PC-3 (cell line): Measurements from ENCODE around the gene SLC16A9. TPM values are rescaled to one million over a fixed set of nuclear protein-coding genes. Genes with fewer than 3 reads are reported as not detected.

Experiments used
- ATAC-seq: fragments of 200-7000 bp; cut with Tn5 transposase; 2 replicates; pipeline ENCODE4 v1.9.1; 2020; ENCODE audit warnings: mild to moderate bottlenecking, moderate library complexity
- BruUV-seq: library from RNA; stranded (reverse); fragments of 400-500 nt; replicated peaks from 2 replicates; lab custom pipeline; 2021; lab: Mats Ljungman, UMichigan
- CTCF ChIA-PET: fragments of 300-600 bp; sonication (Branson Sonifier 250); formaldehyde crosslinking; loops from one replicate; lab custom pipeline; 2022; ENCODE audit warnings: antibody characterized with exemption; lab: Charles Lee
- POLR2A ChIA-PET: fragments of 300-600 bp; sonication (Branson Sonifier 250); formaldehyde crosslinking; loops from one replicate; lab custom pipeline; 2022; ENCODE audit warnings: antibody characterized with exemption; ENCODE audit not compliant: unreplicated experiment; lab: Charles Lee
- DNase-seq: peaks from one replicate; pipeline ENCODE4 v3.0.0-alpha.2; 2015
- H2AFZ ChIP-seq: fragments of 300-600 bp; sonication (generic); 2 replicates; pipeline ENCODE4 v1.6.0; 2016; ENCODE audit warnings: antibody characterized with exemption, low read length
- H3F3A ChIP-seq: fragments of 300-600 bp; sonication (generic); one replicate; pipeline ENCODE4 v1.6.0; 2017; ENCODE audit warnings: antibody characterized with exemption, low read length, control low read depth, mild to moderate bottlenecking; ENCODE audit not compliant: unreplicated experiment
- H3K27ac ChIP-seq: fragments of 300-600 bp; sonication (generic); 2 replicates; pipeline ENCODE4 v1.5.1; 2016; ENCODE audit warnings: mild to moderate bottlenecking, low read length
- H3K27me3 ChIP-seq: fragments of 300-600 bp; sonication (generic); 2 replicates; pipeline ENCODE4 v1.6.1; 2016; ENCODE audit warnings: low read length, mixed read lengths
- H3K36me3 ChIP-seq: fragments of 300-600 bp; sonication (generic); 2 replicates; pipeline ENCODE4 v1.6.1; 2016; ENCODE audit warnings: low read depth, mixed run types, low read length, mixed read lengths
- H3K4me1 ChIP-seq: fragments of 300-600 bp; sonication (generic); 2 replicates; pipeline ENCODE4 v1.5.1; 2016; ENCODE audit warnings: low read length; ENCODE audit not compliant: insufficient read depth
- H3K4me2 ChIP-seq: fragments of 300-600 bp; sonication (generic); 2 replicates; pipeline ENCODE4 v1.6.0; 2016; ENCODE audit warnings: low read length
- H3K4me3 ChIP-seq: fragments of 300-600 bp; sonication (generic); 2 replicates; pipeline ENCODE4 v1.5.1; 2016; ENCODE audit warnings: mild to moderate bottlenecking, low read length, mixed read lengths
- H3K79me2 ChIP-seq: fragments of 300-600 bp; sonication (generic); 2 replicates; pipeline ENCODE4 v1.6.1; 2017; ENCODE audit warnings: low read length, mixed read lengths
- H3K9ac ChIP-seq: fragments of 300-600 bp; sonication (generic); 2 replicates; pipeline ENCODE4 v1.6.0; 2016; ENCODE audit warnings: mild to moderate bottlenecking, low read length
- H3K9me2 ChIP-seq: fragments of 300-600 bp; sonication (generic); replicated peaks from 2 replicates; pipeline ENCODE4 v1.6.1; 2016; ENCODE audit warnings: mixed run types, low read length, mixed read lengths
- H3K9me3 ChIP-seq: fragments of 300-600 bp; sonication (generic); 2 replicates; pipeline ENCODE4 v1.6.1; 2016; ENCODE audit warnings: low read length, mixed read lengths
- H4K20me1 ChIP-seq: fragments of 300-600 bp; sonication (generic); 2 replicates; pipeline ENCODE4 v1.6.1; 2016; ENCODE audit warnings: low read length, mixed read lengths
- CTCF ChIP-seq: fragments of 300-600 bp; sonication (generic); conservative IDR thresholded peaks from 2 replicates; pipeline ENCODE4 v1.5.1; 2017; ENCODE audit warnings: antibody characterized with exemption, low read depth, mild to moderate bottlenecking, low read length
- EZH2 ChIP-seq: fragments of 300-600 bp; sonication (generic); IDR thresholded peaks from one replicate; pipeline ENCODE4 v1.6.1; 2017; ENCODE audit warnings: antibody characterized with exemption, mild to moderate bottlenecking, low read length; ENCODE audit not compliant: unreplicated experiment
- EZH2phosphoT487 ChIP-seq: fragments of 300-600 bp; sonication (generic); IDR thresholded peaks from 2 replicates; pipeline ENCODE4 v1.6.1; 2018; ENCODE audit warnings: mild to moderate bottlenecking, antibody characterized with exemption, low read length, borderline replicate concordance
- intact Hi-C: fragments of 100-400 bp; cut with micrococcal nuclease; formaldehyde crosslinking; loops from 2 replicates; pipeline ENCODE4 v1.9.0; 2023
- total RNA-seq: library from RNA; depleted of rRNA; stranded (reverse); fragments of >200 nt; gene quantifications from 2 replicates; pipeline ENCODE4 v1.2.3, GENCODE V29; 2014

Gene SLC16A9
- total RNA-seq, 1 experiment from 2014 or later, result 17.4 TPM

DNA sequence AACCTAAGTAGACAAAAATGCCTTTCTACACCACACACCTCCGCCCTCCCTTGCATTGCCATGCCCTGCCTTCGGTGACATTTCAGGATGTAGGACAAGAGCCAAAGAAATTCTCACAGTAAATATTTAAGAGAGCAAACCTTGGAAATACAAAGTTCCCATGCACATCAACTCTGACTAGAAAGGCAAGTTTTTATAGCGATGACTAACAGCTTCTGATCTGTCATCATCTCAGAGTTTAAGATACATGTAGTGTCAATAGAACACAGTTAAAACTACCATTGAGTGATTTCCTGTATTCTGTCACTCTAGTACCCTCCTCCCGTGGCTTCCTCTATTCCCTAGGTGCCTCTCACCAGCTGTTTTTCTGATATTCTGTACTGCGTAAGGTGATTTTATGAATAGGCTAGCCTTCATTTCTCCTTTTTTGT lies 20.7 kb downstream of the SLC16A9 start:
- peaks cover 30% of the 10 kb centered on the region for H3K4me1 ChIP-seq
- ChIA-PET POLR2A (interaction anchor here (0.5 to 1.5 kb wide), 2 partner anchors 21 to 75 kb away, joined by 4 to 6 read pairs; partner anchors contain the start of gene SLC16A9), CTCF (interaction anchor here (1.2 to 1.4 kb wide), 2 partner anchors 21 to 63 kb away, joined by 4 to 5 read pairs; partner anchors contain the start of gene SLC16A9)
- ATAC-seq, result peak; percentile 97
- peak overlapping the region; percentile 59 for H3K9ac ChIP-seq
- H3F3A ChIP-seq, result peaks cover 7% of the 10 kb centered on the region
- DNase-seq, result peak; percentile 100
- H3K9me2 ChIP-seq, result no peaks in the 10 kb centered on the region
- no peak overlapping the region for H2AFZ ChIP-seq
- peak overlapping the region; percentile 66 for H3K4me2 ChIP-seq
- no TSS peak for BruUV-seq
- TF ChIP-seq CTCF, result no peak
- TF ChIP-seq EZH2, result no peak
- TF ChIP-seq EZH2phosphoT487, result no peak
- H4K20me1 ChIP-seq, result no peaks in the 10 kb centered on the region
- no peaks in the 10 kb centered on the region; the same call in 1 of the 2 replicates for H3K79me2 ChIP-seq
- H3K9me3 ChIP-seq, result 0 out of 2 replicates have a peak, but pooled peaks cover 5% of the 10 kb centered on the region
- peak overlapping the region; percentile 20 for H3K4me3 ChIP-seq
- peak overlapping the region; percentile 90 for H3K27ac ChIP-seq
- intact Hi-C loops, result loop anchor here (1.0 to 5.0 kb wide), 4 partner anchors 13 to 118 kb away; no protein-coding TSS in a partner anchor
- H3K36me3 ChIP-seq, result peaks cover 17% of the 10 kb centered on the region
- no peaks in the 10 kb centered on the region for H3K27me3 ChIP-seq

DNA sequence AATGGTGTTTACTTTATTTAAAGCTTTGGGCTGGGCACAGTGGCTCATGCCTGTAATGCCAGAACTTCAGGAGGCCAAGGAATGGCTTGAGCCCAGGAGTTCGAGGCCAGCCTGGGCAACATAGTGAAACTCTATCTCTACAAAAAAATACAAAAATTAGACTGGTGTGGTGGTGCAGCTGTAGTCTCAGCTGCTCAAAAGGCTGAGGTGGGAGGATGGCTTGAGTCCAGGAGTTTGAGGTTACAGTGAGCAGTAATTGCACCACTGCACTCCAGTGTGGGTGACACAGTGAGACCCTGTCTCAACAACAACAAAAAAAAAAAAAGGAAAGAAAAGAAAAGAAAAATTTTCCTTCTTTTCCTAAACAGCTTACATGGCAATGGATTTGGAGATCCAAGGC lies 22.0 kb downstream of the SLC16A9 start:
- Histone ChIP-seq H3K36me3 (peaks cover 20% of the 10 kb centered on the region), H3K9me2 (no peaks in the 10 kb centered on the region), H3K4me2 (peak overlapping the region; percentile 66), H3K9ac (peak overlapping the region; percentile 59), H3K4me3 (no peak overlapping the region), H3K27ac (peak overlapping the region; percentile 90), H3K79me2 (no peaks in the 10 kb centered on the region; the same call in 1 of the 2 replicates), H2AFZ (no peak overlapping the region), H3K9me3 (0 out of 2 replicates have a peak, but pooled peaks cover 5% of the 10 kb centered on the region), H3F3A (peaks cover 10% of the 10 kb centered on the region), H3K27me3 (no peaks in the 10 kb centered on the region), H3K4me1 (peaks cover 43% of the 10 kb centered on the region), H4K20me1 (no peaks in the 10 kb centered on the region)
- no peak for DNase-seq
- ChIA-PET CTCF (interaction anchor here (0.6 kb wide), 1 partner anchor 8 kb away, joined by 5 read pairs; no protein-coding TSS in a partner anchor), POLR2A (interaction anchor here (0.6 kb wide), 1 partner anchor 22 kb away, joined by 4 read pairs; the partner anchor contains the start of gene SLC16A9)
- ATAC-seq, result no peak
- intact Hi-C loops, result loop anchor here (2.0 to 5.0 kb wide), 2 partner anchors 61 to 120 kb away; no protein-coding TSS in a partner anchor
- BruUV-seq, result no TSS peak
- TF ChIP-seq CTCF, result no peak
- no peak for TF ChIP-seq EZH2phosphoT487
- TF ChIP-seq EZH2, result no peak

- Histone ChIP-seq H3K9ac (no peak overlapping the region; the same call in 1 of the 2 replicates), H3K9me3 (0 out of 2 replicates have a peak, but pooled peaks cover 5% of the 10 kb centered on the region), H3K9me2 (no peaks in the 10 kb centered on the region), H4K20me1 (no peaks in the 10 kb centered on the region), H3K27me3 (no peaks in the 10 kb centered on the region), H3K27ac (peak overlapping the region; percentile 80), H3F3A (peaks cover 7% of the 10 kb centered on the region), H3K4me2 (0 out of 2 replicates have a peak overlapping the region, but pooled peaks have one; percentile 7), H3K79me2 (no peaks in the 10 kb centered on the region; the same call in 1 of the 2 replicates), H3K36me3 (peaks cover 20% of the 10 kb centered on the region), H3K4me3 (no peak overlapping the region), H2AFZ (no peak overlapping the region), H3K4me1 (peaks cover 52% of the 10 kb centered on the region)
- ChIA-PET POLR2A (no interaction called here), CTCF (no interaction called here)
- no peak for TF ChIP-seq EZH2
- TF ChIP-seq CTCF, result no peak
- TF ChIP-seq EZH2phosphoT487, result no peak
- ATAC-seq (no peak), DNase-seq (no peak)
- intact Hi-C loops, result no loop called here
- BruUV-seq, result no TSS peak
These were observed 25.6 kb downstream of the SLC16A9 start for GRCh38 chr10:59684006-59684405.
